Hepatocyte (in vitro differentiated cells): Measurements from ENCODE around the gene GTPBP1.

Experiments used
- CTCF ChIP-seq: fragments of 200-600 bp; sonication (generic); IDR thresholded peaks from 2 replicates; pipeline ENCODE4 v1.5.1; 2016; ENCODE audit warnings: antibody characterized with exemption, mild to moderate bottlenecking; ENCODE audit not compliant: poor library complexity
- EZH2 ChIP-seq: fragments of 200-600 bp; sonication (generic); IDR thresholded peaks from 2 replicates; pipeline ENCODE4 v1.6.1; 2016; ENCODE audit warnings: antibody characterized with exemption, mild to moderate bottlenecking, borderline replicate concordance

- TF ChIP-seq EZH2, result no peak
- no peak for TF ChIP-seq CTCF
Observed at GRCh38 chr22:38657045-38657909, 48.5 kb upstream of the GTPBP1 start.
